Fibroblast of mammary gland (primary cell): ENCODE results near the gene CPNE7.

Source experiments
- DNase-seq: peaks from one replicate; pipeline ENCODE4 v3.0.0-alpha.2; 2010; ENCODE audit warnings: low read depth
- H3K4me3 ChIP-seq: 2 replicates; pipeline ENCODE4 v1.5.1; 2011; ENCODE audit warnings: low read depth, mild to moderate bottlenecking, low read length, moderate library complexity; ENCODE audit not compliant: control insufficient read depth
- TF ChIP-seq, protein P1 (sequence below): conservative IDR thresholded peaks from 2 replicates; pipeline ENCODE4 v1.5.1; 2011; ENCODE audit warnings: low read depth, low read length, inconsistent platforms; ENCODE audit not compliant: control insufficient read depth, insufficient read depth

CPNE7 gene

DNA sequence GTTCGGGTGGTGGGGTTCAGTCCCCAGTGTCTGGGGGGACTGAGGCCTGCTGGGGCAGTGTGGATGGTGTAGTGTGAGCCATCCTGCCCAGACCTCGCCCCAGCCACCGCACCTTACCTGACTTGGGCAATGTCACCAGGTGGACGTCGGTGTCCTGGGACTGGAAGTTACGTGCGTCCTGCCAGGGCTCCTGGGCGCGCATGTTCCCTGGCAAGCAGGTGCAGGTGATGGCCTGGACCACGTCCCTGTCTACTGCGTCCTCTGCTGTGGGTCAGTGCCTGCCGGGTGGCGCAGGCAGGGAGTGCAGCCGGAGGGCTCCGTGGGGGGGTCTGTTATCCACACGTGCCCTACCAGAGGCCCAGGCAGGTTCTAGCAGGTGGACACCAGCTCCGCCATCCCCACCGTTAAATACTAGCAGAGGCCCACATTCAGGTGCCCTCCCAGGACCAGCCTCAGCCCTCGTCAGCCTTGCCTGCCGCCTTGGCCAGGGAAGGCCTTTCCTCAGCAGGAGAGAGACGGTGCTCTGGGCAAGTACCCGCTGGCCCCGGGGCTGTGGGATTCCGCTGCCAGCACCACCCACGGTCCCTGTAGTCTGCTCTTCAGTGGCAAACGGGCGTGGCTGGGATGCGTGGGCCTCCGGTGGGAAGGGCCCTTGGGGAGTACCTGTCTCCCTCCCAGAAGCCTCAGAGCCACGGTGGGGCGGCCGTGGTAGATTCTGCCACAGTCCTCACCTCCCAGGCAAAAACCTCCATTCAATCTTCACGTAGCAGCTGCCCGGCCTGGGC, 29.8 kb downstream of the CPNE7 start:
- no peak for DNase-seq
- no peak overlapping the region for H3K4me3 ChIP-seq
- TF ChIP-seq, protein P1, sequence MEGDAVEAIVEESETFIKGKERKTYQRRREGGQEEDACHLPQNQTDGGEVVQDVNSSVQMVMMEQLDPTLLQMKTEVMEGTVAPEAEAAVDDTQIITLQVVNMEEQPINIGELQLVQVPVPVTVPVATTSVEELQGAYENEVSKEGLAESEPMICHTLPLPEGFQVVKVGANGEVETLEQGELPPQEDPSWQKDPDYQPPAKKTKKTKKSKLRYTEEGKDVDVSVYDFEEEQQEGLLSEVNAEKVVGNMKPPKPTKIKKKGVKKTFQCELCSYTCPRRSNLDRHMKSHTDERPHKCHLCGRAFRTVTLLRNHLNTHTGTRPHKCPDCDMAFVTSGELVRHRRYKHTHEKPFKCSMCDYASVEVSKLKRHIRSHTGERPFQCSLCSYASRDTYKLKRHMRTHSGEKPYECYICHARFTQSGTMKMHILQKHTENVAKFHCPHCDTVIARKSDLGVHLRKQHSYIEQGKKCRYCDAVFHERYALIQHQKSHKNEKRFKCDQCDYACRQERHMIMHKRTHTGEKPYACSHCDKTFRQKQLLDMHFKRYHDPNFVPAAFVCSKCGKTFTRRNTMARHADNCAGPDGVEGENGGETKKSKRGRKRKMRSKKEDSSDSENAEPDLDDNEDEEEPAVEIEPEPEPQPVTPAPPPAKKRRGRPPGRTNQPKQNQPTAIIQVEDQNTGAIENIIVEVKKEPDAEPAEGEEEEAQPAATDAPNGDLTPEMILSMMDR, result no peak

DNA sequence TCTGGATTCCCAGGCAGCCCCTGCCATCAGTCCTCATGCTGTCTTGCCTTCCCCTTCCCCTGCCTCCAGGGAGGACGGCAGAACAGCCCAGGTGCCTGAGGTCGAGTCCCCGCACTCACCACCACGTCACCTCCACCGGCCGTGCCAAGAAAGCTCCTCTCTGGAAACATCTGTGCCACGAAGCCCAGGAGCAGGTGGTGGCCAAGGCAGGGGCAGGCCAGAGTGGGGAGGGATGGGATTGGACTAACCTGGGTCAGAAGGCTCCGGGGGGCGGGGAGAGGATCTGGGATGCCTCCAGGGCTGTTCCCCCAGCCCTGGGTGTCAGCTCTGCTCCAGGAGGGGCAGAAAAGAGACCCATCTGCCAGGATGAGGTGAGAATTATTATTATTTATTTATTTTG, 30.4 kb downstream of the CPNE7 start:
- no peak overlapping the region for H3K4me3 ChIP-seq
- no peak for DNase-seq
- TF ChIP-seq, protein P1, result no peak

DNA sequence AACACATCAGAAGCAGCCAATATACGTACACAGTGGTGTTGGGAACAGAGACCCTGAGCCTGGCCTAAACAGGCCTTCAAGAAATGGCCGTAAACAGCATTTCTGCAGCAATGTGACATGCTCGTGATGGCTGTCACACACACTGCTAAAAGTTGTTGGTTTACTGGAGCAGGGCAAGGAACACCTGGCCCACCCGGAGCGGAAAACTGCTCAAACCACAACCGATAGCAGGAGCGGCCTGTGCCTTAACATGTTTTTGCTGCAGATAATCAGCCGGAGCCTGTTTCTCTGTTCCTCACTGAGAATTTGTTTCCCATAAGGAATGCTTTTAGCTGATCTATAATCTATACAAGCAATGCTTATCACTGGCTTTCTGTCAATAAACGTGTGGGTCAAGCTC, 31.9 kb downstream of the CPNE7 start:
- H3K4me3 ChIP-seq, result no peak overlapping the region
- TF ChIP-seq, protein P1, result no peak
- DNase-seq, result no peak

DNA sequence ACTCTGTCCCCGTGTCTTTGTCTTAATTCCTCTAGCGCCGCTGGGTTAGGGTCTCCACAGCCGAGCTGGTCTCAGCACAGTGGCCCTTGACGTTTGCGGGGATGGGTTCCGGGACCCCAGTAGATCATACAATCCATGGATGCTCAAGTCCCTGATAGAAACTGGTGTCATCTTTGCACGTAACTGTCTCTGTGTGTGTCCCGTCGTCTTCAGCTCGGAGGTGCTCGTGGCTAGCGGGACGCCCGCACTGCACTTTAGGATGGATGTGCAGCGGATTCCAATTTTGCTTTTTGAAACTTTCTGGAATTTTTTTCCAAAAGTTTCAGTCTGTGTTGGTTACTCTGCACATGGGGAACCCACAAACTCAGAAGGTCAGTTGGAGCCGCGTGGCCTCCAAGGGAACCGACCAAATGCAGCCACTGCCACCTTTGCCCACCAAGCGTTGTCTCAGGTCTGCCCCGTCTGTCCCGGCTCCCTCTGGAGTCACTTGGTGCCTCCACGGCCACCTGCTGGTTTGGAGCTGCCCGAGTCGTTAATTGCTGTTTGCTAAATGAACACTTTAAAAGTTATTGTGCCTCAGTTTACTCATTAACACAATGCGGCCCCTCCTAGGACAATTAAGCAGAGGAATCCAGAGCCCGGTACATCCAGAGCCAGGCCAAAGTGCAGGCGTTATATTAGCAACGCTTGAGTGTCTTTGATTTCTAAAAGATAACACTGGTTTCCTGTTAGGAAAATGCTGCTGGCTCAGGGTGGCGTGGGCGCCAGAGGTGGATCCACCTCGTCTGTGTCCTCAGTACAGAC, 32.6 kb downstream of the CPNE7 start:
- DNase-seq, result no peak
- TF ChIP-seq, protein P1, result no peak
- H3K4me3 ChIP-seq, result no peak overlapping the region

DNA sequence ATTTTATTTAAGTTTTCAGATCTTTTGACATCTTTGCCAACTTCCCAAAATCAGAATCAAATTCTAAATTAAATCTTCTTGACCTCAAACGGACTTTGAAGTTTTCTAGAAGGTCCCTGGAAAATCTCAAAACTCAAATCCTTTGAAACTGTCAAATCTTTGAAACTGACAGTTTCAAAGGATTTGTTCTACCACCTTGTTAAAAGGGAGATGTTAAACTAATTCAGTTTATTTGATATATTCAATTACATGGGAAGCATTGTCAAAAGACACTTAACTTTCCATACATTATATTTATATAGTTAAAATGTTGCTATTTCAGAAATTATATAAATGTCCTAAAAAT, 34.5 kb downstream of the CPNE7 start:
- no peak for DNase-seq
- TF ChIP-seq, protein P1, result no peak
- H3K4me3 ChIP-seq, result no peak overlapping the region

DNA sequence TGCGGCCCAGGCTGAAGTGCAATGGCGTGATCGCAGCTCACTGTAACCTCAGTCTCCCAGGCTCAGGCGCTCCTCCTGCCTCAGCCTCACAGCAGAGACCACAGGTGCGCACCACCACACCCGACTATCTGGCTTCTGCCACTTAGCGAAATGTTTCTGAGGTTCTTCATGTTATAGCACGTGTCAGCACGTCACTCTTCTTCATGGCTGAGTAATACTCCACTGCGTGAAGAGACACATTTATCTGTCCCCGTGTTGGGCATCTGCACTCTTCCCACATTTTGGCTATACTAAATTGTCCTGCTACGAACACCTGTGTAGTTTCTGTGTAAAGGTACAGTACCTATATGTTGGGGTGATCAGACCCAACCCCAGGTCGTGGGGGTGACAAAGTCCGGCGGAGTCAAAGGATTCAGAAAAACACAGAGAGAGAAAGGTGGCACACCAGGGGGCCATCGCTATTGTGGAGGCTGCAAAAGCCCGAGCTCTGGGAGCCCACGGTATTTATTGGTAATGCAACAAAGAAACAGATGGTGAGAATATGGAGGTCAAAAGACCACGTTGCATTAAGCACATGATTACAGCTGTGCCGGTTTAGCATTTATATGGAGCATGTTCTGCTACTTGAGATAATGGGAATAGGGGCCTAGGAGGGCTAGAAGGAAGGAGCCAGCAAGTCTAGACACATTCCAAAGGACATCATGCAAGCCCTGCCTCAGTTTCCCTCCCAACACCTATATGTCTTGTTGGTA, 37.0 kb downstream of the CPNE7 start:
- TF ChIP-seq, protein P1, result no peak
- DNase-seq, result no peak

More for the DNA sequence above, 37.0 kb downstream of the CPNE7 start:
- no peak overlapping the region for H3K4me3 ChIP-seq
